T-helper 22 cell (primary cell): ENCODE measurements around the gene GKN2.
A peak's percentile ranks its signal among the peaks of the same experiment; 100 is the strongest.
"Not testable (repeated sequence)": the region's sequence is repeated elsewhere in the genome, so short reads cannot be mapped to it uniquely, and the experiment has no call there.

ENCODE experiments used
- DNase-seq: peaks from one replicate; pipeline ENCODE4 v3.0.0-alpha.2; 2020; ENCODE audit warnings: low read depth

GKN2 gene

GRCh38 chr2:68918497-68918896, 34.2 kb downstream of the GKN2 start:
- DNase-seq, result no peak

- no peak for DNase-seq
Measured at GRCh38 chr2:68917034-68917718, 35.5 kb downstream of the GKN2 start.

GRCh38 chr2:68916226-68916625, 36.5 kb downstream of the GKN2 start:
- DNase-seq, result no peak

GRCh38 chr2:68915393-68915792, 37.3 kb downstream of the GKN2 start:
- DNase-seq, result no peak

GRCh38 chr2:68913359-68913758, 39.3 kb downstream of the GKN2 start:
- DNase-seq, result no peak

- DNase-seq, result no peak
Measured at GRCh38 chr2:68912732-68913131, 40.0 kb downstream of the GKN2 start.

- no peak for DNase-seq
Measured at GRCh38 chr2:68912111-68912510, 40.6 kb downstream of the GKN2 start.

- no peak for DNase-seq
Measured at GRCh38 chr2:68911709-68912108, 41.0 kb downstream of the GKN2 start.

GRCh38 chr2:68911246-68911645, 41.4 kb downstream of the GKN2 start:
- DNase-seq, result no peak

GRCh38 chr2:68909793-68910674, 42.7 kb downstream of the GKN2 start:
- DNase-seq, result peak; percentile 24

- DNase-seq, result peak; percentile 79
Measured at GRCh38 chr2:68908392-68908970, 44.2 kb downstream of the GKN2 start.

- no peak for DNase-seq
Measured at GRCh38 chr2:68907920-68908253, 44.8 kb downstream of the GKN2 start.

GRCh38 chr2:68907232-68907919, 45.3 kb downstream of the GKN2 start:
- DNase-seq, result no peak

- no peak for DNase-seq
Measured at GRCh38 chr2:68906716-68907115, 46.0 kb downstream of the GKN2 start.

GRCh38 chr2:68905116-68905515, 47.6 kb downstream of the GKN2 start:
- no peak for DNase-seq

GRCh38 chr2:68901561-68901960, 51.1 kb downstream of the GKN2 start:
- no peak for DNase-seq

GRCh38 chr2:68901199-68901514, 51.5 kb downstream of the GKN2 start:
- no peak for DNase-seq

- DNase-seq, result no peak
Measured at GRCh38 chr2:68900496-68901198, 52.0 kb downstream of the GKN2 start.

GRCh38 chr2:68895981-68896380, 56.7 kb downstream of the GKN2 start:
- not testable (repeated sequence) for DNase-seq
